GM12874 (cell line): ENCODE results near the gene WDR83.

ENCODE experiments used
- TF ChIP-seq, protein P1 (sequence below): IDR thresholded peaks from 2 replicates; pipeline ENCODE4 v1.5.1; 2011; ENCODE audit warnings: low read depth, mild to moderate bottlenecking, control low read depth, low read length, moderate library complexity; ENCODE audit not compliant: insufficient read depth

WDR83 gene

DNA sequence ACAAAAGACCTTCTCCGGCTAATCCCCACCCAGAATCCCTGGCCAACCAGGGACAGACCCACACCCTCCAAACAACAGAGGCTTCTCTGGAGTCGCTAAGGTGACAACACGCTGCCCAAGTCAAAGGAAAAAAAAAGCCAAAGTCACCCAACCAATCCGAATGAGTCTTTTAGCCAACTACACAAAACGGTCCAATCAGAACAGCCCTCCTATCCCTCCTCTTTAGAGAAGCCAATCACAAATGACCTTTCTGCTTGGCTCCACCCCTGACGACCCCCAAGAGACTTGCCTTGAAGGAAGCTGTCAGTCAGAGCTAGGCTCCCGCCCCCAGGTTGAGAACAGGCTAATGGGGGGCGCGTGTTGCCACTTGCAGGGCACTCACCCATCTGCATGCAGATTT is 36.4 kb downstream of the WDR83 start:
- TF ChIP-seq, protein P1, sequence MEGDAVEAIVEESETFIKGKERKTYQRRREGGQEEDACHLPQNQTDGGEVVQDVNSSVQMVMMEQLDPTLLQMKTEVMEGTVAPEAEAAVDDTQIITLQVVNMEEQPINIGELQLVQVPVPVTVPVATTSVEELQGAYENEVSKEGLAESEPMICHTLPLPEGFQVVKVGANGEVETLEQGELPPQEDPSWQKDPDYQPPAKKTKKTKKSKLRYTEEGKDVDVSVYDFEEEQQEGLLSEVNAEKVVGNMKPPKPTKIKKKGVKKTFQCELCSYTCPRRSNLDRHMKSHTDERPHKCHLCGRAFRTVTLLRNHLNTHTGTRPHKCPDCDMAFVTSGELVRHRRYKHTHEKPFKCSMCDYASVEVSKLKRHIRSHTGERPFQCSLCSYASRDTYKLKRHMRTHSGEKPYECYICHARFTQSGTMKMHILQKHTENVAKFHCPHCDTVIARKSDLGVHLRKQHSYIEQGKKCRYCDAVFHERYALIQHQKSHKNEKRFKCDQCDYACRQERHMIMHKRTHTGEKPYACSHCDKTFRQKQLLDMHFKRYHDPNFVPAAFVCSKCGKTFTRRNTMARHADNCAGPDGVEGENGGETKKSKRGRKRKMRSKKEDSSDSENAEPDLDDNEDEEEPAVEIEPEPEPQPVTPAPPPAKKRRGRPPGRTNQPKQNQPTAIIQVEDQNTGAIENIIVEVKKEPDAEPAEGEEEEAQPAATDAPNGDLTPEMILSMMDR = no peak

GRCh38 chr19:12705169-12705568 is 38.6 kb downstream of the WDR83 start:
- TF ChIP-seq, protein P1 = no peak

- TF ChIP-seq, protein P1 = no peak
Observed at GRCh38 chr19:12705654-12706331, 39.2 kb downstream of the WDR83 start.

- TF ChIP-seq, protein P1 = no peak
Observed at GRCh38 chr19:12706332-12706718, 39.7 kb downstream of the WDR83 start.

- TF ChIP-seq, protein P1 = no peak
Observed at GRCh38 chr19:12708641-12709040, 42.0 kb downstream of the WDR83 start.

GRCh38 chr19:12711187-12711586 is 44.6 kb downstream of the WDR83 start:
- TF ChIP-seq, protein P1 = no peak

- TF ChIP-seq, protein P1 = no peak
Observed at GRCh38 chr19:12715102-12715501, 48.5 kb downstream of the WDR83 start.
